H54 (cell line): ENCODE results near the gene GRIK1.

Experiments used
- DNase-seq: peaks from one replicate; pipeline ENCODE4 v3.0.0; 2011; ENCODE audit warnings: low spot score, mixed read lengths; ENCODE audit not compliant: insufficient read length
- FAIRE-seq: peaks from 3 replicates; lab custom pipeline; 2011; peaks lifted over from hg19 to GRCh38; lab: Jason Lieb, UNC
- POLR2A ChIP-seq: IDR thresholded peaks from 2 replicates; pipeline ENCODE4 v1.6.1; 2011; ENCODE audit warnings: low read depth, mild to moderate bottlenecking, low read length

Gene GRIK1

DNA sequence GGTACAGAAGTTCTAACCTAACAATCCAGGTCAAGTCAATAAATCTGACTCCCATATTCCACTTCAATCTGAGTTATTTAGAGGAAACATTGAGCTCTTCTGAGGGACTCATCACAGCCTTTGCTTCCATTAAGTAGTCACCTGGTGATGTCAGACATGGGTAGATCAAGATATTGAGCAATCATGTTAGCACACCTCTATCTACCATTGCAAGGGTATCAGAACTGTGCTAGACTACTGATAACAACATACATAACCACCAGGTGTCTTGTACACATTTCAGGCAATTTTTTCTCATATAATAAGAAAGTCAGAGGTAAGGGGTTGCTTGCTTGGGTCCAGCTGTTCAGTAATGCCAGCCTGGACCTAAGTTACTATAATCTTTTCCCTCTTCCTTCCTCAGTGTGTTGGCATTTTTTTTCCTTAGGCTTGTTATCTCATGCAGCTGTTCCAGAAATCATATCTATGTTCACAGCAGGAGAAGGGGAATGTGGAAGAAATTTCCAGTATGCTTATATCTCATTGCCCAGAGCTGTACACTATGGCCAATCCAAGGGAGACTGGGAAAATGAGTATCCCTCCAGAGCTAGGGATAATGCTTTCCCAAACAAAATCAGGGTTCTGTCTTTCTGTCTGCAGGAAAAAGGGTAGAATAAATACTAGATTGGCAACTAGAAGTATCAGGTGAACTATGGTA is 52.3 kb downstream of the GRIK1 start:
- DNase-seq, result no peak
- no peak for FAIRE-seq
- TF ChIP-seq POLR2A, result no peak

DNA sequence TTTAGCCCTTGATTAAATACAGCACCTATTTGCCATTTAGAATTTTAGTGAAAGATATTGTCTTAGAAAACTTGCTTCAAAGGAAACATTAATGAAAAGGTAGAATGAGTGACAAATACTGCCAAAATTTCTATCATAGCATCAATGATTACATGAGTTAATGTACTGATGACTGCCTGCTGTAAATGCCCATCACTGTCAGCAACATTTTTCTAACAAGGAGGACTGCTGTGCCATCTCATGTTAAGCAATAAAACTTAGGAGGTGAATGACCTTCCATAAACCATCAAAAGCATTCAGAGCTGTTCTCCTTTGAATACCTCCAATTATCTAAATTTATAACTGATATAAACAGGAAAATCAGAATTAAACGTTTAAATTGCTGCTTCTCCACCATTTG is 54.3 kb downstream of the GRIK1 start:
- TF ChIP-seq POLR2A, result no peak
- no peak for FAIRE-seq
- no peak for DNase-seq

DNA sequence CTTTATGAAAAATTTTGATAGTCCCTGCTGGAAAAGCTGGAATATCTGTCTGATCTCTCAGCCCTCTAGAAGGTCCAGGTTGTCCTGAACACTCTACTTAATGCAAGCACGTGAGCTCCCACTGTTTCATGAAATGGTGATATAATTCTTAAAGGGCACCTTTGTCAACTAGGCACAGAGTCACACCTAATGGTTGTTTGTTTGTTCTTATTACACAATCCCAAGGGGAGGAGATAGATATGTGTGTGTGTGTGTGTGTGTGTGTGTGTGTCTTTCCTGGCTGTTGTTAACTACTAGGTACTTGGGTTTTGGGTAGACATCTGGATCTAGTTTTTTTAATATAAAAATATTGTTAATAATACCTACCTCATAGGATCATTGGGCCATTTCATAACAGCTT is 63.9 kb downstream of the GRIK1 start:
- no peak for DNase-seq
- FAIRE-seq, result no peak
- no peak for TF ChIP-seq POLR2A

DNA sequence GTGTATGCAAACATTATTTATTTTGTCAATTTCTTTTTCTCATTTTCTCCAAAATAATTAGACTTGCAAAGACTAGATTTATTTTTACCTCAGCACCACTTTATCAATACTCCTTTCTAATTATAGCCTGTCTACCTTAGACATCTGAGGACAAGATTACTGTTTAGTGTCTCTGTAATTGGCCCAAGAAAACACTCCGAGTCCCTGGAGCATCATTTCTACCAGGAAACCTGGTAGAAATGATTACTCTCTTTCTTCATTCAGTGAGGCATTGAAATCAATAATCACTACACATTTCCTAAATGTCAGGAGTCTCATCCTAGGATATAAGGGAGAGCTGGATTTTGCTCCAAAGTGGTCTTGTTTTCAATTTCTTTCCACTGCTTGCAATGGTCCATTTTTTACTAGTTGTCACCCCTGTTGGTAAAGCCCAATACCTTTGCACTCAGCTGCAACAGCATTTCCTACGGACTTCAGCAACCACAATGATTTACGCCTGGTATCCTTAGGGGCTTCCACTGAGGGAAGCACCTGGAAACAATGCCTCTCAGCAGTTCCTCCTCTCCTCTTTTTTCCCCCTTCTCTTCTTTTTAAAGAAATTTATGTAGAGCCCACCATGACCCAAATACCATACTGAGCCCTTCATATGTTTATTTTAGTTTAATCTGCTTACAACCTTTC is 64.6 kb downstream of the GRIK1 start:
- no peak for FAIRE-seq
- no peak for TF ChIP-seq POLR2A
- no peak for DNase-seq

DNA sequence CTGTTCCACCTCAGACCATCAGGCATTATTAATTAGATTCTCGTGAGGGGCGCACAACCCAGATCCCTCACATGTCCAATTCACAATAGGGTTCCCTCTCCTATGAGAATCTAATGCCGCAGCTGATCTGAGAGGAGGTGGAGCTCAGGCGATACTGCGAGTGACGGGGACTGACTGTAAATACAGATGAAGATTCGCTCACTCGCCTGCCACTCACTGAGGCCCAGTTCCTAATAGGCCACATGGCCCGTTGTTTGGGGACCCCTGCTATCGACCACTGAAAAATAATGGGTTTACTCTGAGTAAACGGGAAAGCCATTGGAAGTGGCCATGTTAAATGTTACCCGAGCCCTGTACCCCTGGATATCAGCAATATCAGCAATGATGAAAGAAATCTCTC is 65.9 kb downstream of the GRIK1 start:
- DNase-seq (no peak), FAIRE-seq (no peak)
- no peak for TF ChIP-seq POLR2A

DNA sequence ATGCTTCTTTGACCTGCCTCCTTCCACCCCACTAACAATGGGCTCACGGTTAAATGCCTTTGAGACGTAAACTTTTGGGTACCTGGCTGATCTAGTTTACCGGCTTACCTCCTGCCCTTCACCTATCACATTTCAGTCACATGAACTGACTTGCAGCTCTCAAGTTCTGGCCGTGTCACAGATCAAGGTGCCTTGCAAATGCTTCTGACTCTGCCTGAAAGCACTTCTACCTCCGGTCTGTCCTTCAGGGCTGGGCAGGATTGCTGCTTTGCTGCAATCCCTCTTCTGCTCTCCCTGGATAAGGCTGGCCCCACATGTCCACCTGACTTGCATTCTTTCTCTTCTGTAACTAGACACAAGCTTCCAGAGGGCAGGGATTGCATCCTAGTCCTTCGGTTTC is 69.0 kb downstream of the GRIK1 start:
- no peak for DNase-seq
- TF ChIP-seq POLR2A, result no peak
- no peak for FAIRE-seq

DNA sequence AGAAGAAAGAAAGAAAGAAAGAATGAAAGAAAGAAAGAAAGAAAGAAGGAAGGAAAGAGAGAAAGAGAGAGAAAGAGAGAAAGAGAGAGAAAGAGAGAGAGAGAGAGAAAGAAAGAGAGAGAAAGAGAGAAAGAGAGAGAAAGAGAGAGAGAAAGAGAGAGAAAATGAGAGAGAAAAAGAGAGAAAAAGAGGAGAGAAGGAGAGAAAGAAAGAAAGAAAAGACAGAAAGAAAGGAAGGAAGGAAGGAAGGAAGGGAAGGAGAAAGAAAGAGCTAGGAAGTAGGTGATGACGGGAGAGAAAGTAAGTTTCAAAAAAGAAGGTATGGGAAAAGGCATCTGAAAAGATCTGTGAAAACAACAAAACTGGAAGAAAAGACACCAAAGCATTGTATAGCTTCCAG is 72.0 kb downstream of the GRIK1 start:
- FAIRE-seq (no peak), DNase-seq (no peak)

DNA sequence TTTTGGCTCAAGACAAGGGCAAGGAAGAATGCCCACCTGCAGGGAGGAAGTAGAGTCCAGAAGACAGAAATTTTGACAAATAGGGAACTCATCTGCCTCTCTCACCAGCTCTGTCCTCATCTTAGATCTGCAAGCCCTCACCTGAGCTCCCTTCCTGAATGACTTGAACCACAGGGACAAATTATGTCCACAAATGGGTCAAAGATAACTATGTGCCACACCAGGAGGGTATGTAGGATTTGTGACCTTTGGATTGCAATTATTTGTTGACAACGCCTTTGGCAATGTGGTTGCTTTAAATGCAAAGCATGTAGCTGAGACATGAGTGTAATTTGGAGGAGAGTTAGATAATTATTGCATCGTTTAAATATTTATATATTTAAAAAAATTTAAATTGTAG is 79.5 kb downstream of the GRIK1 start:
- no peak for FAIRE-seq
- DNase-seq, result no peak
- TF ChIP-seq POLR2A, result no peak

More for the DNA sequence above, 72.0 kb downstream of the GRIK1 start:
- TF ChIP-seq POLR2A, result no peak

DNA sequence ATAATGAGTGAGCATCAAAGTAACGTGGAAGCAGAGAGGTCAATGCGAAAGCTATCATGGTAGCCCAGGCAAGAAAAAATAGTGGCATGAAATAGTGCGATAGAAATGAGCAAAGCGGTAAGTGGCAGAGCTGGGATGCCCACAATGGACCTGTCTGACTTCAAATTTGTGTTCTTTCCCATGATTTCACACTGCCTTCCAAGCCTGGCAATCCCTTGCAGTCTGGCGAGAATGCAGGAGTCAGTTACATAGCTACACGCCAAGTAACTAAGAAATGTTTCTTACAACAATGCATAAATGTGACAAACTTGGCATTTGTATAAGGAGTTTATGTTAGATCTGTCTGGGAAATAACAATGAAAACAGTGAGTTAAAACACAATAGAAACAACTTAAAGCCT is 82.6 kb downstream of the GRIK1 start:
- no peak for TF ChIP-seq POLR2A
- no peak for DNase-seq
- no peak for FAIRE-seq

DNA sequence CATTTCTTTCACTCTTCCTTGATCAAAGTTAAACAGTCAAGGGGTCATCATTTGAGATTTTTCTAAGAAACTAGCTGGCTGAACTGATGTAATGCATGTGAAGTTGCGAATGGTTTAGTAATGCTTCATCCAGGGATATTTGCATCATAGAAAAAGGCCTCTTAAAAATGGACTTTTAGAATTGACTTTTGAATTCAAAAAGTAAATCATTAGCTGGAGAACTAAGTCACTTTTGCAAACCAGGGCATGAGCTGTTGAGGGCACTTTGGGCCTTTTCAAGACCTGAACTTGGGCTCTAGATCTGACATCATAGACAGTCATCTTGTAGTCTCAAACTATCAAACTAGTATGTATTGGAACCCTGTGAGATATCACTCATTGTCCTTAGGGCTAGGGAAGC is 85.0 kb downstream of the GRIK1 start:
- DNase-seq (no peak), FAIRE-seq (no peak)
- no peak for TF ChIP-seq POLR2A

DNA sequence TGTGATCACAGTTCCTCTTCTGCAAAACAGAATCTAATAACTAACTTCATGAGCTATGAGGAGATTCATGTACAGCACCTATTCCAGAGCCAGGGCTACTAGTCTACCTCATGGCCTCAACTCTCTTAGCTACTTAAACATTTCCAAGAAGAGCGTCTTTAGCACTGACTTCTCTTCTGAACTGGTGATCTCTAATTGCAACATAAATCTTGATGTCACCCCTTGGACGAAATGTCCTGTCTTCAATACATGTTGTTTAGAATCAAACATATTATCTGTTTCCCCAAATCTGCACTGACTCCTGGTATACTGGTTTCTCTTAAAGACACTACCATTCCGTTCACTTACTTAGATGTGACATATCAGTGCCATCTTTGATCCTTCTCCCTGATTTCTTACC is 88.2 kb downstream of the GRIK1 start:
- no peak for TF ChIP-seq POLR2A
- DNase-seq, result no peak
- FAIRE-seq, result no peak

DNA sequence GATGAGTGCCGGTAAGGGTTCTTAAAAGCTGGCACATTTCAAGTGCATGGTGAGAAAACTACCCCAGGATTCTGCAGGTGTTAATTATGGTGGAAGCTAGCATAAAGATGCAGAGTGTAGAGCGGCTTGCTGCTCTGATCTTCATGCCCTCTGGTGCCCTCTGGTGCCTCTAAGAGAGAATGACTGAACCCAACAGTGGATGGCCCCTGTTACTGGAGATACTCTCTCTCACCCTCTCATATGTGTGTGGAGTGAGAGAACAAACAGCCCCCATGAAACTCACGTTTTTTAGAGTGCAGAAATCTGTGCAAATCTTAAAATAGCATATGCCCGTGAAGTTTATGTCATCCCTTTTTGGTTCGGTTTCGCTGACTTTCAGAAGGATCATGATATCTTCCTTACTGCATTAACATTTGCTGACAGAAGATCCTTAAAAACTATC is 90.0 kb downstream of the GRIK1 start:
- no peak for TF ChIP-seq POLR2A
- FAIRE-seq (peak; percentile 85), DNase-seq (peak; percentile 20)

DNA sequence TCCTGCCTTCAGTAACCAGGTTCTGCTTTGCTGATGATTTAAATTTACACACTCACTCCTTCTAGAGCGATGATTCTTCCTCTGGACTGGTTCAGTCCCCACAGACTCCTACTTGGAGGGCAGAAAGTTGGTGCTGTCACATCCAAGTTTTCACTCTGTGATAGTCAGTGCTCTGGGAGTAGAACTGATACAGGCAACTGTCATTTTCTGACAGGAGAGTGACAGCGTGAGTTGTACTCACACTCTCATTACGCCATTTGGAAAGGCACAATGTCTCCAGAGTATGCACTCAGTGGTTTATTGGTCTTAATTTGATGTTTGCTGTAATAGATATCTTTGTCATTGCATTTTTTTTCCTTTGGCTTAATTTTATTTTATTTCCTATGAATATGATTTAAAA is 96.0 kb downstream of the GRIK1 start:
- DNase-seq (no peak), FAIRE-seq (no peak)
- no peak for TF ChIP-seq POLR2A

DNA sequence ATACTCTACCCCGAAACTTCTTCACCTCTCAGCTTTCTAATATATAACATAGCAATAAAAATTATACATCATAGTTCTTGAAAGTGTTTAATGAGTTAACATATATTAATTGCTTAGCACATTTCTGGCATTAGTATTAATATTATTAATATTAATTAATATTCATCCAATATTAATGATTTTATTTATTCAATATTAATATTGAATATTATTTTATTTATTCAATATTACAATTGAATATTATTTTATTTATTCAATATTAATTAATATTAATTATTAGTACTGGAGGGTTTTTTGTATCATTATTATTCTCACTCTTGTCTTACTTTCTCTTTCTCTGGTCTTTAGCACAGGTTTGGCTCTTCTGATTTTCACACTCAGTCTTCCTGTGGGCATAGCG is 105.2 kb downstream of the GRIK1 start:
- TF ChIP-seq POLR2A, result no peak
- no peak for DNase-seq
- FAIRE-seq, result no peak

DNA sequence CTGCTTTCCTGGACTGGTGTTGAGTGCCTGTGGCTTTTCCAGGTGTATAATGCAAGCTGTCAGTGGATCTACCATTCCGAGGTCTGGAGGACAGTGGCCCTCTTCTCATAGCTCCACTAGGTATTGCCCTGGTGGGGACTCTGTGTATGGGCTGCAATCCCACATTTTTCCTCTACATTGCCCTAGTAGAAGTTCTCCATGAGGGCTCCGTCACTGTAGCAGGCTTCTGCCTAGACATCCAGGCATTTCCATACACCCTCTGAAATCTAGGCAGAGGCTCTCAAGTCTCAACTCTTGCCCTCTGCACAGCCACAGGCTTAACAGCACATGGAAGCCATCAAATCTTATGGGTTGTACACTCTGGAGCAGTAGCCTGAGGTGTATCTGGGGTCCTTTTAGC is 107.6 kb downstream of the GRIK1 start:
- FAIRE-seq, result no peak
- TF ChIP-seq POLR2A, result no peak
- DNase-seq, result no peak
